HepG2 (cell line): ENCODE results near the gene FGGY. TPM values are rescaled to one million over a fixed set of nuclear protein-coding genes. Genes with fewer than 3 reads are reported as not detected.

Experiments
- ATAC-seq: fragments of 200-7000 bp; cut with Tn5 transposase; 3 replicates; pipeline ENCODE4 v1.9.1; 2020; ENCODE audit warnings: mild to moderate bottlenecking, moderate library complexity
- BruUV-seq: library from RNA; stranded (reverse); fragments of 400-500 nt; replicated peaks from 2 replicates; lab custom pipeline; 2021; lab: Mats Ljungman, UMichigan
- CTCF ChIA-PET: fragments of 300-600 bp; formaldehyde crosslinking; extraction: SDS; loops from one replicate; lab custom pipeline; 2021; ENCODE audit warnings: low total read pairs, inconsistent platforms, low intra/inter-chr PET ratio; lab: Yijun Ruan, JAX
- POLR2A ChIA-PET: fragments of 350-600 bp; sonication (Branson Sonifier 250); formaldehyde crosslinking; loops from one replicate; lab custom pipeline; 2020; ENCODE audit warnings: antibody characterized with exemption, inconsistent platforms; lab: Yijun Ruan, JAX
- DNase-seq: peaks from one replicate; pipeline ENCODE4 v3.0.0-alpha.2; 2015; ENCODE audit warnings: low spot score
- FAIRE-seq: peaks from 3 replicates; lab custom pipeline; 2011; peaks lifted over from hg19 to GRCh38; lab: Jason Lieb, UNC
- H2AFZ ChIP-seq: one replicate; pipeline ENCODE4 v1.6.1; 2011; ENCODE audit warnings: low read length, inconsistent platforms
- H3K27ac ChIP-seq: fragments of 300-600 bp; 3 replicates; pipeline ENCODE4 v1.8.0; 2011; ENCODE audit warnings: mixed run types, mild to moderate bottlenecking, mixed read lengths, low read length, inconsistent platforms; ENCODE audit not compliant: insufficient read depth; ENCODE audit errors: extremely low read length
- H3K27me3 ChIP-seq, 2 experiments: fragments of 200-600 bp in 1 of 2; 2 replicates in 1 of 2; 3 replicates in 1 of 2; pipeline versions ENCODE4 v1.6.0 to v1.8.0; 2011; ENCODE audit warnings: low read length in 2 of 2, mild to moderate bottlenecking in 2 of 2, moderate library complexity in 2 of 2, inconsistent platforms in 1 of 2; ENCODE audit not compliant: insufficient read depth in 2 of 2, control insufficient read depth in 1 of 2
- H3K36me3 ChIP-seq, 2 experiments: fragments of 200-600 bp in 1 of 2; replicated peaks in 1 of 2; 2 replicates in 1 of 2; 3 replicates in 1 of 2; pipeline versions ENCODE4 v1.5.1 to v1.8.0; 2011; ENCODE audit warnings: low read length in 2 of 2, inconsistent platforms in 1 of 2; ENCODE audit not compliant: insufficient read depth in 2 of 2, control insufficient read depth in 1 of 2
- H3K4me1 ChIP-seq: 2 replicates; pipeline ENCODE4 v1.5.1; 2012; ENCODE audit warnings: low read length, inconsistent platforms; ENCODE audit not compliant: insufficient read depth
- H3K4me2 ChIP-seq: 2 replicates; pipeline ENCODE4 v1.6.0; 2011; ENCODE audit warnings: low read depth, low read length, inconsistent platforms
- H3K4me3 ChIP-seq, 3 experiments: fragments of 200-600 bp in 1 of 3; sonication (generic), shearing (Covaris generic) in 1 of 3; replicated peaks in 1 of 3; 2 replicates each; pipeline ENCODE4 v1.5.1; 2011 to 2016; ENCODE audit warnings: low read length in 3 of 3, inconsistent platforms in 2 of 3, low read depth in 2 of 3, mild to moderate bottlenecking in 2 of 3, control low read depth in 1 of 3, mixed read lengths in 1 of 3; ENCODE audit not compliant: insufficient read depth in 1 of 3
- H3K79me2 ChIP-seq: one replicate; pipeline ENCODE4 v1.6.1; 2011; ENCODE audit warnings: low read length, inconsistent platforms; ENCODE audit not compliant: insufficient read depth
- H3K9ac ChIP-seq: 2 replicates; pipeline ENCODE4 v1.6.0; 2011; ENCODE audit warnings: mild to moderate bottlenecking, low read depth, low read length, inconsistent platforms; ENCODE audit not compliant: insufficient read depth
- H3K9me3 ChIP-seq: 2 replicates; pipeline ENCODE4 v1.5.1; 2012; ENCODE audit warnings: mild to moderate bottlenecking, low read length
- H4K20me1 ChIP-seq: 2 replicates; pipeline ENCODE4 v1.6.0; 2011; ENCODE audit warnings: inconsistent platforms, mild to moderate bottlenecking, low read length, moderate library complexity; ENCODE audit not compliant: insufficient read depth
- DBP ChIP-seq: sonication (generic); formaldehyde crosslinking; IDR thresholded peaks from 2 replicates; pipeline ENCODE4 v1.4.0; 2020; ENCODE audit warnings: missing genetic modification reagents; ENCODE audit errors: not compliant biosample characterization
- E2F5 ChIP-seq: sonication (generic); formaldehyde crosslinking; conservative IDR thresholded peaks from 2 replicates; pipeline ENCODE4 v1.4.0; 2020; ENCODE audit warnings: missing genetic modification reagents
- GATAD1 ChIP-seq: IDR thresholded peaks from 2 replicates; pipeline ENCODE4 v1.6.1; 2016; ENCODE audit warnings: missing genetic modification reagents, missing compliant biosample characterization
- KLF13 ChIP-seq: sonication (generic); formaldehyde crosslinking; IDR thresholded peaks from 2 replicates; pipeline ENCODE4 v1.4.0; 2020; ENCODE audit warnings: mild to moderate bottlenecking, missing genetic modification reagents
- MAZ ChIP-seq, 2 experiments: sonication (generic) in 1 of 2; formaldehyde crosslinking in 1 of 2; IDR thresholded peaks; 2 replicates each; pipeline versions ENCODE4 v1.5.0 to v1.6.1; 2012 to 2020; ENCODE audit warnings: low read depth in 2 of 2, mild to moderate bottlenecking in 2 of 2, borderline replicate concordance in 1 of 2, improper control_type of control experiment in 1 of 2, low read length in 1 of 2, missing genetic modification reagents in 1 of 2, moderate library complexity in 1 of 2
- MEF2D ChIP-seq: sonication (generic); formaldehyde crosslinking; IDR thresholded peaks from 2 replicates; pipeline ENCODE4 v1.5.1; 2020; ENCODE audit warnings: mild to moderate bottlenecking, missing genetic modification reagents
- NFE2L1 ChIP-seq: sonication (generic); formaldehyde crosslinking; IDR thresholded peaks from 2 replicates; pipeline ENCODE4 v1.4.0; 2020; ENCODE audit warnings: missing genetic modification reagents, mild to moderate bottlenecking, borderline replicate concordance
- SRY ChIP-seq: sonication (generic); formaldehyde crosslinking; IDR thresholded peaks from 2 replicates; pipeline ENCODE4 v1.8.0; 2022; ENCODE audit warnings: mild to moderate bottlenecking, missing genetic modification reagents
- ZNF30 ChIP-seq: sonication (generic); formaldehyde crosslinking; IDR thresholded peaks from 2 replicates; pipeline ENCODE4 v1.5.0; 2020; ENCODE audit warnings: mild to moderate bottlenecking, missing genetic modification reagents
- ZNF547 ChIP-seq: sonication (generic); formaldehyde crosslinking; IDR thresholded peaks from 2 replicates; pipeline ENCODE4 v1.5.1; 2020; ENCODE audit warnings: mild to moderate bottlenecking, missing genetic modification reagents
- ZNF556 ChIP-seq: sonication (generic); formaldehyde crosslinking; IDR thresholded peaks from 2 replicates; pipeline ENCODE4 v1.4.0; 2020; ENCODE audit warnings: mild to moderate bottlenecking, missing genetic modification reagents, borderline replicate concordance
- in situ Hi-C: cut with HindIII; loops from 2 replicates; pipeline ENCODE4 v1.10.0; 2017; ENCODE audit warnings: low pct_unique_long_range_greater_than_20kb; ENCODE audit not compliant: extremely low pct_ligation_motif_present
- intact Hi-C: fragments of 100-400 bp; cut with micrococcal nuclease; formaldehyde crosslinking; loops from one replicate; pipeline ENCODE4 v1.10.0; 2022; ENCODE audit not compliant: unreplicated experiment
- polyA plus RNA-seq, 8 experiments: library from polyadenylated mRNA; depleted of rRNA in 3 of 8; stranded (reverse) in 7 of 8; unstranded in 1 of 8; fragments of >200 nt; fragmentation: Illumina TruSeq in 4 of 8; extraction: Trizol in 4 of 8; gene quantifications; 2 replicates each; pipeline versions ENCODE4 v1.2.1 to v1.2.3, GENCODE V29; 2011 to 2016; ENCODE audit warnings: low read depth in 4 of 8, missing spikeins in 1 of 8, mixed read lengths in 1 of 8; ENCODE audit not compliant: insufficient read depth in 1 of 8
- total RNA-seq, 5 experiments: library from RNA; depleted of rRNA; stranded (reverse); fragments of >200 nt; fragmentation: Illumina TruSeq; extraction: Trizol; gene quantifications; 2 replicates each; pipeline ENCODE4 v1.2.3, GENCODE V29; 2016; ENCODE audit warnings: low read depth in 1 of 5

FGGY gene
- total and polyA plus RNA-seq, 2 of the 13 experiments (the other 11 are each of a cell fraction or from before 2014, with no cell fraction given): 15.7 to 27.5 TPM

GRCh38 chr1:59415881-59416280 is 119.0 kb downstream of the FGGY start:
- Histone ChIP-seq H3K9me3 (no peaks in the 10 kb centered on the region), H3K27ac (no peak overlapping the region), H4K20me1 (no peaks in the 10 kb centered on the region), H3K4me3 (no peak overlapping the region), H3K79me2 (no peaks in the 10 kb centered on the region), H3K36me3 (no peaks in the 10 kb centered on the region), H3K4me2 (no peak overlapping the region), H3K9ac (no peak overlapping the region), H2AFZ (no peak overlapping the region), H3K4me1 (peaks cover 12% of the 10 kb centered on the region), H3K27me3 (no peaks in the 10 kb centered on the region)
- no TSS peak for BruUV-seq
- intact Hi-C loops: no loop called here
- in situ Hi-C loops: no loop called here
- FAIRE-seq: no peak
- ChIA-PET POLR2A (no interaction called here), CTCF (no interaction called here)
- no peak for DNase-seq
- ATAC-seq: no peak
- TF ChIP-seq KLF13 (CRISPR knock-in tag) (no peak), ZNF30 (no peak), E2F5 (CRISPR knock-in tag) (no peak), GATAD1 (CRISPR knock-in tag) (no peak), ZNF556 (CRISPR knock-in tag) (no peak), ZNF547 (no peak), DBP (CRISPR knock-in tag) (no peak), NFE2L1 (CRISPR knock-in tag) (no peak), SRY (CRISPR knock-in tag) (no peak), MAZ (IDR thresholded peaks at IDR 0.05; ENCODE audit: borderline replicate concordance, low read depth, low read length) (no peak), MAZ (CRISPR knock-in tag; IDR thresholded peaks at IDR 0.05; ENCODE audit: low read depth) (no peak), MEF2D (CRISPR knock-in tag) (no peak)
